K562 (cell line): ENCODE measurements around the gene OTUB2. TPM values are rescaled to one million over a fixed set of nuclear protein-coding genes. Genes with fewer than 3 reads are reported as not detected.

Experiments
- ATAC-seq: fragments of 200-7000 bp; cut with Tn5 transposase; 3 replicates; pipeline ENCODE4 v1.9.1; 2020; ENCODE audit warnings: moderate library complexity
- BruUV-seq: library from RNA; stranded (reverse); fragments of 400-500 nt; replicated peaks from 2 replicates; lab custom pipeline; 2021; lab: Mats Ljungman, UMichigan
- CTCF ChIA-PET: fragments of 300-600 bp; formaldehyde crosslinking; extraction: SDS; loops from one replicate; lab custom pipeline; 2021; ENCODE audit warnings: low intra/inter-chr PET ratio; lab: Yijun Ruan, JAX
- POLR2A ChIA-PET: fragments of 300-600, 350-650 bp; sonication (Branson Sonifier 250); formaldehyde crosslinking; extraction: SDS; loops from one replicate; lab custom pipeline; 2021; ENCODE audit warnings: antibody characterized with exemption, inconsistent platforms; lab: Yijun Ruan, JAX
- DNase-seq, 4 experiments: peaks; one replicate each; pipeline versions ENCODE4 v3.0.0 to v3.0.0-alpha.2; 2011 to 2018; ENCODE audit warnings: low spot score in 3 of 4, mixed read lengths in 3 of 4; ENCODE audit errors: extremely low read depth in 1 of 4
- FAIRE-seq: peaks from 2 replicates; lab custom pipeline; 2011; peaks lifted over from hg19 to GRCh38; lab: Jason Lieb, UNC
- H2AFZ ChIP-seq: 2 replicates; pipeline ENCODE4 v1.6.0; 2011; ENCODE audit warnings: low read depth, low read length, control low read depth, inconsistent platforms
- H3K27ac ChIP-seq: fragments of 200-600 bp; 3 replicates; pipeline ENCODE4 v1.8.0; 2011; ENCODE audit warnings: low read depth, mild to moderate bottlenecking, control low read depth, inconsistent platforms, low read length, moderate library complexity, mixed read lengths; ENCODE audit errors: extremely low read depth
- H3K27me3 ChIP-seq, 2 experiments: fragments of 300-600 bp in 1 of 2; 2 replicates in 1 of 2; 3 replicates in 1 of 2; pipeline versions ENCODE4 v1.6.0 to v1.8.0; 2011; ENCODE audit warnings: inconsistent platforms in 2 of 2, low read length in 2 of 2, mild to moderate bottlenecking in 1 of 2, mixed read lengths in 1 of 2, moderate library complexity in 1 of 2; ENCODE audit not compliant: control insufficient read depth in 2 of 2, insufficient read depth in 2 of 2
- H3K36me3 ChIP-seq: fragments of 300-600 bp; 3 replicates; pipeline ENCODE4 v1.8.0; 2011; ENCODE audit warnings: mild to moderate bottlenecking, low read length, inconsistent platforms; ENCODE audit not compliant: control insufficient read depth, insufficient read depth
- H3K4me1 ChIP-seq, 2 experiments: fragments of 200-600 bp in 1 of 2; replicated peaks in 1 of 2; 2 replicates in 1 of 2; 3 replicates in 1 of 2; pipeline versions ENCODE4 v1.5.1 to v1.8.0; 2011; ENCODE audit warnings: inconsistent platforms in 2 of 2, low read length in 2 of 2, mild to moderate bottlenecking in 1 of 2, mixed read lengths in 1 of 2, moderate library complexity in 1 of 2; ENCODE audit not compliant: control insufficient read depth in 2 of 2, insufficient read depth in 2 of 2
- H3K4me2 ChIP-seq: 2 replicates; pipeline ENCODE4 v1.6.1; 2011; ENCODE audit warnings: low read length, control low read depth, inconsistent platforms, mixed read lengths; ENCODE audit not compliant: insufficient read depth
- H3K4me3 ChIP-seq: fragments of 200-600 bp; sonication (generic), shearing (Covaris generic); 2 replicates; pipeline ENCODE4 v1.5.1; 2016; ENCODE audit warnings: control low read depth, inconsistent platforms
- H3K79me2 ChIP-seq: fragments of 200-600 bp; 3 replicates; pipeline ENCODE4 v1.8.0; 2011; ENCODE audit warnings: low read length, inconsistent platforms; ENCODE audit not compliant: control insufficient read depth, insufficient read depth
- H3K9ac ChIP-seq, 2 experiments: 2 replicates each; pipeline versions ENCODE4 v1.6.0 to v1.6.1; 2011; ENCODE audit warnings: low read depth in 2 of 2, low read length in 2 of 2, control low read depth in 1 of 2, inconsistent platforms in 1 of 2, mild to moderate bottlenecking in 1 of 2, mixed read lengths in 1 of 2; ENCODE audit not compliant: insufficient read depth in 1 of 2
- H3K9me1 ChIP-seq: one replicate; pipeline ENCODE4 v1.6.0; 2011; ENCODE audit warnings: inconsistent platforms, mild to moderate bottlenecking, low read length, moderate library complexity; ENCODE audit not compliant: control insufficient read depth, insufficient read depth
- H3K9me3 ChIP-seq: replicated peaks from 2 replicates; pipeline ENCODE4 v1.5.1; 2011; ENCODE audit warnings: low read depth, low read length, inconsistent platforms; ENCODE audit not compliant: control insufficient read depth, insufficient read depth
- H4K20me1 ChIP-seq: replicated peaks from 2 replicates; pipeline ENCODE4 v1.6.1; 2011; ENCODE audit warnings: low read length, inconsistent platforms, mixed read lengths; ENCODE audit not compliant: control insufficient read depth, insufficient read depth
- ERF ChIP-seq: fragments of 450-650 bp; formaldehyde crosslinking; IDR thresholded peaks from 2 replicates; pipeline ENCODE4 v1.4.0; 2020; ENCODE audit warnings: mild to moderate bottlenecking, mixed read lengths
- HMG20A ChIP-seq: fragments of 450-650 bp; formaldehyde crosslinking; conservative IDR thresholded peaks from 2 replicates; pipeline ENCODE4 v1.4.0; 2020; ENCODE audit warnings: mild to moderate bottlenecking, mixed read lengths
- PHB2 ChIP-seq: fragments of 450-650 bp; IDR thresholded peaks from 2 replicates; pipeline ENCODE4 v1.6.1; 2017; ENCODE audit warnings: low read depth
- RAD51 ChIP-seq: fragments of 450-650 bp; IDR thresholded peaks from 2 replicates; pipeline ENCODE4 v1.7.1; 2016; ENCODE audit warnings: low read depth, mild to moderate bottlenecking, borderline replicate concordance
- TAL1 ChIP-seq: fragments of 450-650 bp; IDR thresholded peaks from 2 replicates; pipeline ENCODE4 v1.6.1; 2016; ENCODE audit warnings: mild to moderate bottlenecking
- ZFP30 ChIP-seq: fragments of 250-450 bp; sonication (Bioruptor Pico); IDR thresholded peaks from 2 replicates; pipeline ENCODE4 v1.8.0; 2022; ENCODE audit warnings: moderate library complexity, mild to moderate bottlenecking, inconsistent platforms, borderline replicate concordance
- ZNF589 ChIP-seq: fragments of 200-800 bp; sonication (Bioruptor generic); IDR thresholded peaks from 2 replicates; pipeline ENCODE4 v1.6.1; 2016; ENCODE audit warnings: low read depth, missing genetic modification characterization, missing compliant biosample characterization
- ZNF695 ChIP-seq: fragments of 450-650 bp; formaldehyde crosslinking; IDR thresholded peaks from 2 replicates; pipeline ENCODE4 v1.4.0; 2020; ENCODE audit warnings: mild to moderate bottlenecking, moderate library complexity
- WGBS: fragments of 100-300 bp; shearing (Covaris generic); methylation state at CpG from one replicate; pipeline ENCODE4 v1.1.6; 2016; ENCODE audit warnings: low coverage, mixed read lengths; ENCODE audit not compliant: insufficient coverage; ENCODE audit errors: missing lambda C conversion rate; 5-methylcytosine and 5-hydroxymethylcytosine counted together
- in situ Hi-C: fragments of 300-500 bp; cut with MboI; formaldehyde crosslinking; loops from 4 replicates; pipeline ENCODE4 v1.15.0; 2018; ENCODE audit warnings: inconsistent platforms, mixed read lengths
- intact Hi-C: fragments of 100-400 bp; cut with micrococcal nuclease; formaldehyde crosslinking; loops from 2 replicates; pipeline ENCODE4 v1.14.2; 2022
- polyA plus RNA-seq, 8 experiments: library from polyadenylated mRNA; depleted of rRNA in 4 of 8; stranded (reverse) in 5 of 8; unstranded in 3 of 8; fragments of >200 nt; fragmentation: Nextera tagmentation in 2 of 8; fragmentation: Illumina TruSeq in 1 of 8; extraction: Ambion mirVana in 2 of 8; extraction: Trizol in 1 of 8; gene quantifications; 2 replicates each; pipeline versions ENCODE4 v1.2.1 to v1.2.3, GENCODE V29; 2011 to 2014; ENCODE audit warnings: inconsistent platforms in 1 of 8, missing spikeins in 1 of 8
- total RNA-seq, 7 experiments: library from RNA; depleted of rRNA in 6 of 7; stranded (reverse); fragments of >200 nt in 6 of 7; fragmentation: Illumina TruSeq in 2 of 7; extraction: Trizol in 2 of 7; gene quantifications; 2 replicates each; pipeline versions ENCODE4 v1.2.1 to v1.2.3, GENCODE V29; 2011 to 2021; ENCODE audit warnings: low replicate concordance in 1 of 7
- TF ChIP-seq, protein P1 (sequence below): fragments of 450-650 bp; IDR thresholded peaks from 2 replicates; pipeline ENCODE4 v1.7.1; 2018; ENCODE audit warnings: mild to moderate bottlenecking, low read depth; ENCODE audit not compliant: partially characterized antibody
- TF ChIP-seq, protein P2 (sequence below): sonication (generic); formaldehyde crosslinking; IDR thresholded peaks from 2 replicates; pipeline ENCODE4 v1.8.1; 2023; ENCODE audit warnings: missing genetic modification reagents, mild to moderate bottlenecking, borderline replicate concordance
- TF ChIP-seq, protein P3 (sequence below): fragments of 450-650 bp; IDR thresholded peaks from 2 replicates; pipeline ENCODE4 v1.6.1; 2016; ENCODE audit warnings: antibody characterized with exemption

Gene OTUB2
- total and polyA plus RNA-seq, 9 of the 15 experiments (the other 6 are each of a cell fraction or from before 2014, with no cell fraction given): 0.01 to 0.31 (median 0.11) TPM

DNA sequence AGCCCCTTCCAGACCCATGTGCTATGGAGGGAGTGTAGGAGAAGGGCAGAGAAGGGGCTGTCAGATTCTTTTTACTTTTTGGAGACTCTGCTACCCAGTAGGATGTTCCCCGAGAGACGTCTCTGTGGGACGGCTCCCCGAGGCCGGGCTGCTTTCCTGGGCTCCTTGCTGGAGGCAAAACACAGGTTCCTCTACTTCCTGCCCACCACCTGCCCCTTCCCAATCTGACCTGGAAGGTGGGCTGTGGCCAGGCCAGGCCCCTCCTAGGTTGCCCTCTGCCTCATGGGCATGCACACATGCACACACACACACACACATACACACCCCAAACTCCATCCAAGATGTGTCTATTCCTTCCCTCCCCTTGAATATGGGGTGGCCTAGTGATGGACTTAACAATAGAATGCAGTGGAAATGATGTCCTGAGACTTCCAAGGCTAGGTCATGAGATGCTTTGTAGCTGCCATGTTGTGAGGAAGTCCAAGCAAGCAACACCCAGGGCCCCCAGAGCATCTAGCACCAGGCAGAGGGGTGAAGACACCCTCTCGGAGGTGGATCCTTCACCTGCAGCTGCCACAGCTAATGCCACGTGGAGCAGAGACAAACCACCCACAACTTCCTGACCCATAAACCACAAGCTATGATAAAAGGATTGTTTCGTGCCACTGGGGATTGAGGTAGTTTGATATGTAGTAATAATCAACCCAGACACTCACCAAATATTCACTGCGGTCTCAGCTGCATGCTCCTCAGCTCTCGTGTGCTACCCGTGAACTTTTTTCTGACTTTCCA, 48.2 kb upstream of the OTUB2 start:
- Histone ChIP-seq H3K36me3 (no peaks in the 10 kb centered on the region), H4K20me1 (no peaks in the 10 kb centered on the region), H3K9me3 (no peaks in the 10 kb centered on the region), H3K4me3 (no peak overlapping the region), H2AFZ (no peak overlapping the region), H3K79me2 (no peaks in the 10 kb centered on the region), H3K27me3 (peaks cover 0 to 37% of the 10 kb centered on the region in 2 experiments; a peak in 2 of 5 replicates), H3K9ac (no peak overlapping the region), H3K4me2 (no peak overlapping the region), H3K9me1 (no peaks in the 10 kb centered on the region), H3K4me1 (no peaks in the 10 kb centered on the region), H3K27ac (no peak overlapping the region)
- ATAC-seq (no peak), DNase-seq (no peak), FAIRE-seq (no peak)
- BruUV-seq: no TSS peak
- intact Hi-C loops (no loop called here), in situ Hi-C loops (no loop called here)
- CTCF ChIA-PET: no interaction called here
- POLR2A ChIA-PET: no interaction called here
- 0% methylated on average over 10 of the region's 11 CpGs for WGBS
- no peak for TF ChIP-seq RAD51
- TF ChIP-seq TAL1: no peak
- TF ChIP-seq ZNF589 (CRISPR knock-in tag): no peak
- no peak for TF ChIP-seq ZFP30 (CRISPR knock-in tag)
- TF ChIP-seq, protein P1, sequence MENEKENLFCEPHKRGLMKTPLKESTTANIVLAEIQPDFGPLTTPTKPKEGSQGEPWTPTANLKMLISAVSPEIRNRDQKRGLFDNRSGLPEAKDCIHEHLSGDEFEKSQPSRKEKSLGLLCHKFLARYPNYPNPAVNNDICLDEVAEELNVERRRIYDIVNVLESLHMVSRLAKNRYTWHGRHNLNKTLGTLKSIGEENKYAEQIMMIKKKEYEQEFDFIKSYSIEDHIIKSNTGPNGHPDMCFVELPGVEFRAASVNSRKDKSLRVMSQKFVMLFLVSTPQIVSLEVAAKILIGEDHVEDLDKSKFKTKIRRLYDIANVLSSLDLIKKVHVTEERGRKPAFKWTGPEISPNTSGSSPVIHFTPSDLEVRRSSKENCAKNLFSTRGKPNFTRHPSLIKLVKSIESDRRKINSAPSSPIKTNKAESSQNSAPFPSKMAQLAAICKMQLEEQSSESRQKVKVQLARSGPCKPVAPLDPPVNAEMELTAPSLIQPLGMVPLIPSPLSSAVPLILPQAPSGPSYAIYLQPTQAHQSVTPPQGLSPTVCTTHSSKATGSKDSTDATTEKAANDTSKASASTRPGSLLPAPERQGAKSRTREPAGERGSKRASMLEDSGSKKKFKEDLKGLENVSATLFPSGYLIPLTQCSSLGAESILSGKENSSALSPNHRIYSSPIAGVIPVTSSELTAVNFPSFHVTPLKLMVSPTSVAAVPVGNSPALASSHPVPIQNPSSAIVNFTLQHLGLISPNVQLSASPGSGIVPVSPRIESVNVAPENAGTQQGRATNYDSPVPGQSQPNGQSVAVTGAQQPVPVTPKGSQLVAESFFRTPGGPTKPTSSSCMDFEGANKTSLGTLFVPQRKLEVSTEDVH: no peak
- TF ChIP-seq, protein P2, sequence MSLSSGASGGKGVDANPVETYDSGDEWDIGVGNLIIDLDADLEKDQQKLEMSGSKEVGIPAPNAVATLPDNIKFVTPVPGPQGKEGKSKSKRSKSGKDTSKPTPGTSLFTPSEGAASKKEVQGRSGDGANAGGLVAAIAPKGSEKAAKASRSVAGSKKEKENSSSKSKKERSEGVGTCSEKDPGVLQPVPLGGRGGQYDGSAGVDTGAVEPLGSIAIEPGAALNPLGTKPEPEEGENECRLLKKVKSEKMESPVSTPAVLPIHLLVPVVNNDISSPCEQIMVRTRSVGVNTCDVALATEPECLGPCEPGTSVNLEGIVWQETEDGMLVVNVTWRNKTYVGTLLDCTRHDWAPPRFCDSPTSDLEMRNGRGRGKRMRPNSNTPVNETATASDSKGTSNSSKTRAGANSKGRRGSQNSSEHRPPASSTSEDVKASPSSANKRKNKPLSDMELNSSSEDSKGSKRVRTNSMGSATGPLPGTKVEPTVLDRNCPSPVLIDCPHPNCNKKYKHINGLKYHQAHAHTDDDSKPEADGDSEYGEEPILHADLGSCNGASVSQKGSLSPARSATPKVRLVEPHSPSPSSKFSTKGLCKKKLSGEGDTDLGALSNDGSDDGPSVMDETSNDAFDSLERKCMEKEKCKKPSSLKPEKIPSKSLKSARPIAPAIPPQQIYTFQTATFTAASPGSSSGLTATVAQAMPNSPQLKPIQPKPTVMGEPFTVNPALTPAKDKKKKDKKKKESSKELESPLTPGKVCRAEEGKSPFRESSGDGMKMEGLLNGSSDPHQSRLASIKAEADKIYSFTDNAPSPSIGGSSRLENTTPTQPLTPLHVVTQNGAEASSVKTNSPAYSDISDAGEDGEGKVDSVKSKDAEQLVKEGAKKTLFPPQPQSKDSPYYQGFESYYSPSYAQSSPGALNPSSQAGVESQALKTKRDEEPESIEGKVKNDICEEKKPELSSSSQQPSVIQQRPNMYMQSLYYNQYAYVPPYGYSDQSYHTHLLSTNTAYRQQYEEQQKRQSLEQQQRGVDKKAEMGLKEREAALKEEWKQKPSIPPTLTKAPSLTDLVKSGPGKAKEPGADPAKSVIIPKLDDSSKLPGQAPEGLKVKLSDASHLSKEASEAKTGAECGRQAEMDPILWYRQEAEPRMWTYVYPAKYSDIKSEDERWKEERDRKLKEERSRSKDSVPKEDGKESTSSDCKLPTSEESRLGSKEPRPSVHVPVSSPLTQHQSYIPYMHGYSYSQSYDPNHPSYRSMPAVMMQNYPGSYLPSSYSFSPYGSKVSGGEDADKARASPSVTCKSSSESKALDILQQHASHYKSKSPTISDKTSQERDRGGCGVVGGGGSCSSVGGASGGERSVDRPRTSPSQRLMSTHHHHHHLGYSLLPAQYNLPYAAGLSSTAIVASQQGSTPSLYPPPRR: no peak
- no peak for TF ChIP-seq PHB2
- TF ChIP-seq, protein P3, sequence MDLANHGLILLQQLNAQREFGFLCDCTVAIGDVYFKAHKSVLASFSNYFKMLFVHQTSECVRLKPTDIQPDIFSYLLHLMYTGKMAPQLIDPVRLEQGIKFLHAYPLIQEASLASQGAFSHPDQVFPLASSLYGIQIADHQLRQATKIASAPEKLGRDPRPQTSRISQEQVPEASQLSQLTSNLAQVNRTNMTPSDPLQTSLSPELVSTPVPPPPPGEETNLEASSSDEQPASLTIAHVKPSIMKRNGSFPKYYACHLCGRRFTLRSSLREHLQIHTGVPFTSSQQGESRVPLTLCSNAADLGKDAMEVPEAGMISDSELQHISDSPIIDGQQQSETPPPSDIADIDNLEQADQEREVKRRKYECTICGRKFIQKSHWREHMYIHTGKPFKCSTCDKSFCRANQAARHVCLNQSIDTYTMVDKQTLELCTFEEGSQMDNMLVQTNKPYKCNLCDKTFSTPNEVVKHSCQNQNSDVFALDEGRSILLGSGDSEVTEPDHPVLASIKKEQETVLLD: no peak
- TF ChIP-seq ERF (CRISPR knock-in tag): no peak
- TF ChIP-seq ZNF695 (CRISPR knock-in tag): no peak
- no peak for TF ChIP-seq HMG20A (CRISPR knock-in tag)
